Tibial nerve (tissue), 4 donors: ENCODE results near the gene MTRF1L. TPM values are rescaled to one million over a fixed set of nuclear protein-coding genes. Genes with fewer than 3 reads are reported as not detected.

ENCODE experiments used
- DNase-seq, 2 donors: peaks; one replicate each; pipeline ENCODE4 v3.0.0-alpha.2; 2019; ENCODE audit warnings: low spot score in 2 of 2
- H3K27ac ChIP-seq, 4 donors: fragments of 200-600 bp; sonication (generic) in 3 of 4; one replicate each; pipeline ENCODE4 v1.5.1; 2017 to 2019; ENCODE audit warnings: mild to moderate bottlenecking in 1 of 4
- H3K27me3 ChIP-seq, 2 donors: fragments of 200-600 bp; sonication (generic) in 1 of 2; one replicate each; pipeline versions ENCODE4 v1.5.1 to v1.6.0; 2017 to 2019
- H3K36me3 ChIP-seq, 3 donors: fragments of 200-600 bp; sonication (generic); one replicate each; pipeline ENCODE4 v1.5.1; 2018 to 2019
- H3K4me1 ChIP-seq, 4 donors: fragments of 200-600 bp; sonication (generic) in 3 of 4; one replicate each; pipeline ENCODE4 v1.5.1; 2017 to 2019
- H3K4me3 ChIP-seq, 4 donors: fragments of 200-600 bp; sonication (generic) in 3 of 4; one replicate each; pipeline ENCODE4 v1.5.1; 2017 to 2019; ENCODE audit warnings: mild to moderate bottlenecking in 1 of 4, moderate library complexity in 1 of 4
- H3K9me3 ChIP-seq, 4 donors: fragments of 200-600 bp; sonication (generic) in 3 of 4; one replicate each; pipeline ENCODE4 v1.5.1; 2017 to 2019
- CTCF ChIP-seq, 5 experiments: fragments of 200-600 bp in 3 of 5; fragments of 450-650 bp in 2 of 5; sonication (generic) in 3 of 5; IDR thresholded peaks; one replicate each; pipeline ENCODE4 v1.5.1; 2016 to 2019; ENCODE audit warnings: antibody characterized with exemption in 5 of 5, mild to moderate bottlenecking in 3 of 5, moderate library complexity in 2 of 5
- EP300 ChIP-seq, 2 donors: sonication (generic); formaldehyde crosslinking; IDR thresholded peaks; one replicate each; pipeline ENCODE4 v1.6.1; 2017; ENCODE audit warnings: antibody characterized with exemption in 2 of 2, mild to moderate bottlenecking in 1 of 2
- POLR2A ChIP-seq, 2 donors: fragments of 450-650 bp; IDR thresholded peaks; one replicate each; pipeline ENCODE4 v1.6.1; 2017; ENCODE audit warnings: antibody characterized with exemption in 2 of 2, mild to moderate bottlenecking in 2 of 2, moderate library complexity in 2 of 2
- WGBS, 2 donors: methylation state at CpG; one replicate each; pipeline ENCODE4 v1.1.5; 2018; 5-methylcytosine and 5-hydroxymethylcytosine counted together
- total RNA-seq, 4 donors: library from RNA; depleted of rRNA; stranded (reverse); fragments of >200 nt; gene quantifications; one replicate each; pipeline ENCODE4 v1.1.0, GENCODE V29; 2016

The MTRF1L gene
- total RNA-seq, 4 donors from 2014 or later: 10.6 to 22.3 (median 12.4) TPM

DNA sequence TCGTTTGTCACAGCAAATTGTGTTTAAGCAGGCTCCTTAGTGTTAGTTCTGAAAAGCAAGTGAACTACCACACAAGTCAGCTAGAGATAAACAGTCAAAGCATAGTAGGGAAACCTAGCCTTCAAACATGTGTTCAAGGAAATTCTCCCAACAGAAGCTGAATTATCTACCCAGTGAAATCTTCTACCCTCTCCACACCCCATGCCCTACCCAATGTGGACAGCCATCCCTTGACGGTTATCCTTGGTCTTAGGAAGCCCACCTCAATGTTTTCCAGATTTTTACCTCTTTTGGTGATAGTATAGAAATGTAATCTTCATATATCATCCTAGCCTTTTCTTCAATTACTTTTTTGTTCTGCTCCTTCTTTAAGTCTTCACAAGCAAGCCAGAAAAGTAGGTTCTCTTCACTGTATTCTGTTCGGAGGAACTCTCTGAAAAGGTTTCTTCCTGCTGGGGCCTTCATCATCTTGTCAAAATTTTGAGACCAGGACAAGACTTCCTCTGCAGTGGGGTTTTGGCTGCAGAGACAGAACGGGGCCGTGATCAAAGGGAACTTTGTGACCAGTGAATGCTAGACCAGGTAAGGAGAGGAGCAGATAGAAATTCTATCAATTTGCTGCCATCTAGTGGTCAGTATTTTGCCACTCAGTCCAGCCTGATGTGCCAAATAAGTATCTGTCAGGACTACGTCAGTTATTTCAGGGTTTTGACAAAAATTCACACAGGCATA is 21.6 kb upstream of the MTRF1L start:
- Histone ChIP-seq H3K36me3 (no peaks in the 10 kb centered on the region), H3K9me3 (no peaks in the 10 kb centered on the region), H3K27me3 (no peaks in the 10 kb centered on the region), H3K4me1 (no peaks in the 10 kb centered on the region), H3K4me3 (no peak overlapping the region), H3K27ac (no peak overlapping the region)
- 43 to 44% methylated on average over 6 of the region's 6 CpGs for WGBS, 2 donors
- no peak for TF ChIP-seq POLR2A (IDR thresholded peaks at IDR 0.05)
- TF ChIP-seq EP300 (IDR thresholded peaks at IDR 0.05): no peak
- peak; percentile 62 to 83 (median 74) for TF ChIP-seq CTCF (IDR thresholded peaks at IDR 0.05)
- DNase-seq: peak in 1 of 2 donors; percentile 47

DNA sequence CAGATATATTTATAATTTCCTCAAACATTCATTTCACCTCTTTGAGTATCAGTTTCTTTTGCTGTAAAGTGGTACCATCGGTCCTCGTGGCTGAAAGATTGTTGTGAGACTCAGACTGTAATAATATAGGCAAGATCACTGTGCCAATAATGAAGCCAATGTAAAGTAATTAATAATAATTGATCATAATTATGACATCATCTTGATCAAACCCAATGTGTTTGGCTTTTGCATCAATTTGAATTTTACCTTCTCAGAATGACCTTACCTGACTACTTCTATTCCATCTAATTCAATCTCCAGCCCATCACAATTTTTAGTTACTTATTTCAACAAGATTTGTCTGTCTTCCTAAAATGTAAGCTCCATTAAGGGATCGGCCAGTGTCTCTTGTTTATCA is 15.8 kb upstream of the MTRF1L start:
- TF ChIP-seq EP300 (IDR thresholded peaks at IDR 0.05) (no peak), CTCF (IDR thresholded peaks at IDR 0.05) (no peak), POLR2A (IDR thresholded peaks at IDR 0.05) (no peak)
- Histone ChIP-seq H3K9me3 (no peaks in the 10 kb centered on the region), H3K27ac (no peak overlapping the region), H3K36me3 (no peaks in the 10 kb centered on the region), H3K4me1 (no peaks in the 10 kb centered on the region), H3K27me3 (no peaks in the 10 kb centered on the region), H3K4me3 (no peak overlapping the region)
- no peak for DNase-seq
- 91 to 95% methylated on average over 3 of the region's 3 CpGs for WGBS, 2 donors

- no peak overlapping the region for H3K4me3 ChIP-seq
- no peaks in the 10 kb centered on the region for H3K36me3 ChIP-seq
- 88 to 94% methylated on average over 3 of the region's 3 CpGs for WGBS, 2 donors
- no peak for DNase-seq
- no peaks in the 10 kb centered on the region for H3K27me3 ChIP-seq
- no peaks in the 10 kb centered on the region for H3K9me3 ChIP-seq
- H3K27ac ChIP-seq: no peak overlapping the region
- TF ChIP-seq POLR2A (IDR thresholded peaks at IDR 0.05) (no peak), CTCF (IDR thresholded peaks at IDR 0.05) (no peak), EP300 (IDR thresholded peaks at IDR 0.05) (no peak)
- H3K4me1 ChIP-seq: no peaks in the 10 kb centered on the region
Measured at GRCh38 chr6:153016846-153017245, 14.3 kb upstream of the MTRF1L start.

DNA sequence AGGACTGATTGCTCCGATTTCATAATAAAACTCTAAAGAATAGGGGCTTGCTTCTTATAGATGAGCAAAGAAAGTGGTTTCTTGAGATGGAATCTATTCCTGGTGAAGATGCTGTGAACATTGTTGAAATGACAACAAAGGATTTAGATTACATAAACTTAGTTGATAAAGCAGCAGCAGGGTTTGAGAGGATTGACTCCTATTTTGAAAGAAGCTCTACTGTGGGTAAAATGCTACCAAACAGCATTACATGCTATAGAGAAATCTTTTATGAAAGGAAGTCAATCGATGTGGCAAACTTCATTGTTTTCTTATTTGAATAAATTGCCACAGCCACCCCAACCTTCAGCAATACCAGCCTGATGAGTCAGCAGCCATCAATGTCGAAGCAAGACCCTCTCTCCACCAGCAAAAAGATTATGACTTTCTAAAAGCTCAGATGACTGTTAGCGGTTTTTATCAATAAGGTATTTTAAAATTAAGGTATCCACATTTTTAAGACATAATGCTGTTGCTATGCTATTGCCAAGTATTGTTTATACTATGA is 12.7 kb upstream of the MTRF1L start:
- Histone ChIP-seq H3K4me3 (no peak overlapping the region), H3K4me1 (no peaks in the 10 kb centered on the region), H3K27me3 (no peaks in the 10 kb centered on the region), H3K9me3 (no peaks in the 10 kb centered on the region), H3K27ac (no peak overlapping the region), H3K36me3 (no peaks in the 10 kb centered on the region)
- DNase-seq: no peak
- WGBS, 2 donors: 61 to 72% methylated on average over 4 of the region's 4 CpGs
- TF ChIP-seq EP300 (IDR thresholded peaks at IDR 0.05) (no peak), POLR2A (IDR thresholded peaks at IDR 0.05) (no peak), CTCF (IDR thresholded peaks at IDR 0.05) (no peak)

GRCh38 chr6:153013438-153013837 is 10.9 kb upstream of the MTRF1L start:
- TF ChIP-seq POLR2A (IDR thresholded peaks at IDR 0.05): no peak
- Histone ChIP-seq H3K4me1 (no peaks in the 10 kb centered on the region), H3K9me3 (no peaks in the 10 kb centered on the region), H3K4me3 (no peak overlapping the region), H3K27me3 (no peaks in the 10 kb centered on the region), H3K36me3 (no peaks in the 10 kb centered on the region), H3K27ac (no peak overlapping the region)
- 67 to 69% methylated on average over 2 of the region's 2 CpGs for WGBS, 2 donors
- no peak for DNase-seq
